ENCODE measurements around the gene SOX6.

Gene SOX6

DNA sequence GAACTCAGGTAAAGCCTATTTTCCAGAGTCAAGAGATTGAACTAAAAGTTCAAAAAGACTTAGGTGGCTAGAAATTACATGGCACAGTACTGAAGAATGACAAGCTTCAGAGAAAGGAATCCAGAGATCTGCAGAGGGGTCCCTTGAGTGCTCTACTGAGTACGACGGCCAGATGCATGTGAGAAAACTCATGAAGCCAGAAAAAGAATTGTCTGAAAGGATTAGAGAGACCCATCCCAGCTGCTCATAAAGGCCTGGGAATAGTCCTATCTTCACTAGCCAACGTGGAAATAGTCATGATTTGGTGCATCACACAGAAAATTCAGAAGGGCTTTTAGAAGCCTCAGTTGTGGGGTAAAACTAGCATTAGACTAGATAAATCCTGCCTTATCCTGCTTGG, 91.3 kb downstream of the SOX6 start:
- DNase-seq = no peak

- no peak for DNase-seq
These were observed 93.7 kb downstream of the SOX6 start for GRCh38 chr11:16262645-16262955.

DNA sequence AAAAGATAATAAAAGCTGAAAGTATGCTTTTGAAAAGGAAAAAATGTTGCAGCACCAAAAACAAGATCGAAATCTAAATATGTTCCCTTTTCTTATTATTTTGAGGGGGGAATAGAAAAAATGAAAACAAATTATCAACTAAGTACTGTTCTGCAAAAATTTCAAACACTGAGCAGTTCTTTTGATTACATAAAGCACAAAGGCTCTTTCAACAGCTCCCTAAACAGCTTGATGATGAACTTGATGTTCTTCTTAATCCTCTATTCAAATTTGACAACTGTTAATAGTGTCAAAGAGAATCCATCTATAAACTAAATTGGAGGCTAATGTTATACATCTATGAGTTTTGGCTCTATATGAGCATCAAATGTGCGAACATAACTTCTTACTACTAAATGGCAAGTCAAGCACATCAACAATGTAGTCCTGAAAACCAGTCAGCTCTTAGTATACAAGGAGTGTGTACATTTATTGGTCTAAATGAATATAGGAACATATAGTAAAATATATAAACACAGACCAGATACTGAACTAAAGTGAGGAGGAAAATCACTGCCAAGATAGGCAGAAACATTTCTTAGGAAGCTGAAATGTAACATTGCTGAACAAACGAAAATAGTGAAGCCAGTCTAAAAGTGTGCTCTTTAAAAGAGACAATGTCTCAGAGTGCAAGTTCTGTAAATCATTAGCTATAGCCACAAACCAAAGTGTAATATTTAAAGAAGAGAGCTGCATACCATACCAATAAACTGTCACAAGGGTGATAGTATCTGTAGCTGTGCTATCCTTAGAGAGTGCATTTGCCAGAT, 94.3 kb downstream of the SOX6 start:
- DNase-seq = no peak

- DNase-seq = no peak
These were observed 104.0 kb downstream of the SOX6 start for GRCh38 chr11:16252373-16252772.

GRCh38 chr11:16248248-16248647, 108.1 kb downstream of the SOX6 start:
- DNase-seq = no peak

GRCh38 chr11:16242806-16243205, 113.5 kb downstream of the SOX6 start:
- no peak for DNase-seq

DNA sequence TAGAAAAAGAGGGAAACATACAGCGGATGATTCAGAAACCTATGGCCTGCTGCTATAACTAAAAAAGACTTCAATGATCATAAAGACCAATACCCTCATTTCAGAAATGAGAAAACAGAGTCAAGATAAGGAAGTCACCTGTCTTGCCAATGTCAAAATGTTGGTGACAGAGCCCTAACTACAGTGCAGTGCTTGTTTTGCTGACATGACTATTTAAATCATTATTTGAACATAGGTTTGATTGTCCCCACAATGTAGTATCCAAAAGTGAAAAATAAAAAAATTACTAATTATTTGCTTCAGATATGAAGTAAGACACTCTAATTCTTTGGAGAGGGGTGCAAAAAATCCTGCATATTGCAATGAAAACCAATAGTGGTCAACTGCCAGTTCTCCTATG, 115.7 kb downstream of the SOX6 start:
- no peak for DNase-seq

- DNase-seq = peak; percentile 83
These were observed 116.9 kb downstream of the SOX6 start for GRCh38 chr11:16239141-16240105.

GRCh38 chr11:16226245-16226644, 130.1 kb downstream of the SOX6 start:
- peak; percentile 81 for DNase-seq

DNA sequence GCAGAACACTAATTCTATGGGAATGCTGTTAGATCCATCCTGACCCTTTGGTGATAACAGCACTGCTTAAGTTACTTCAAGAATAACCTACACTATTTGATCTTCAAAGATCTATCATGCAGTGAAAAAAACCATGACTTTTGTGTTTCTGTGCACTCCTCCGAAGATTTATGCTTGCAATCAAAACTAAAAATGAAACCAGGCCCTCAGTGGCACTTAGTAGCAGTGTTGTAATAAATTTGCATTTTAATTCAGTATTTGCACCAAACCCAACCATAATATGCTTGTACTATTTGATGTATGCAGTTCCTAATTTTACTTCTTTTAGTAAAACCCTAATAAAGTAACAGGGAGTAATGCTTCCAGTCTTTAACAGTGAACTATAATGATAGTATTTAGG, 130.7 kb downstream of the SOX6 start:
- no peak for DNase-seq

DNA sequence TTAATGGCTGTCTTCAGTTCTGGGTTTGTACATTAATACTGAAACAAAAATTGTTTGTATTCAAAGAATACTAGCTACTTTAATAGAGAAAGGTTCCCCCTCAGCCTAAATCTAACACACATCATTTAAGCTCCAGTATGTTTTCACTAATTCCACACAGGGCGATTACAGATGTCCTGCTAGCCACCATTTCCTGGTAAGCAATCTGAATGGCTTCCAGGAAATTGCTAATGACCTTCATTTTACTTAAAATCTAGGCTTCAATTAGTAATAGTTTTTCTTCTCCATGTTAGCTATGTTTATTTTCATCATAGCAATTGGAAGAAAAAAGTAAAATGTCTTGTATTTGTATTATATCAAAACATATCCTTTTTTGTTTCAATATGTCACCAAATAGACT, 132.8 kb downstream of the SOX6 start:
- no peak for DNase-seq

- DNase-seq = no peak
These were observed 138.7 kb downstream of the SOX6 start for GRCh38 chr11:16217631-16218030.

DNA sequence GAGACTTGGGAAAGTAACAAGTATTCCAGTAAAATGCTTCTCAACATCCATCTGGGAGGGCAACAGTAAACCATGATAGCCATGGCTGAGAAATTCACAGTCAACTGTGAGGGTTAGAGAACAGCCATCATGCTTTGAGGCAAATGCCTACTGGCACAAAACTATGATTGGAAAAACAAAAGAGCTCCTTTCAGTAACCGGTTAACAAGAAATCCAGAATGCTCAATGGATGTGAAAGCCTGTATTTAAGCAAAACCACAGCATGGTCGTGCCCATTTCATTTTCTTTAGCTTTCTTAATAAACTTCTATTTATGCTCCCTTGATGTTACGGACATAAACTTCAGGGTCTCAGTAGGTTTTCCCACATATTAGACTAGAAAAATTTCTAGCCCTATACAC, 139.5 kb downstream of the SOX6 start:
- DNase-seq = no peak

- DNase-seq = no peak
These were observed 141.0 kb downstream of the SOX6 start for GRCh38 chr11:16215352-16215751.

- no peak for DNase-seq
These were observed 144.9 kb downstream of the SOX6 start for GRCh38 chr11:16211407-16211806.

GRCh38 chr11:16204261-16204660, 152.1 kb downstream of the SOX6 start:
- DNase-seq = no peak

DNA sequence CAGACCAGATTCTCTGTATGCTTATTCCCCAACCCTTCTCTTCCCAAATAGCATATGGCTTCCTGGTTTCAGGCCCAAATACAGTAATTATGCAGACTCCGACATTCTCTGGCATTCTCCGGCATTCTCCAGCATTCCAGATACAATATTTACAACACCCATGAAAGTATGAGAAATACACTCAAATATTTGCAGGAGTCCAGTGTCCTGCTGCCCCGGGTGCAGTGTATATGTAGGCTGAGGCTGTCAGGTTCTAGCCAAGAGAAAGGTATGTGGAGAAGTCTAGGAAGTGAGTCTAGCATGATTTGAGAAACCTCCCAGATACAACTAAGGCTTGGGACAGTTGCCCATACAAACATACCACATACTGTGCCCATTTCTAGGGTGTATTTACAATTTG, 160.7 kb downstream of the SOX6 start:
- no peak for DNase-seq

DNA sequence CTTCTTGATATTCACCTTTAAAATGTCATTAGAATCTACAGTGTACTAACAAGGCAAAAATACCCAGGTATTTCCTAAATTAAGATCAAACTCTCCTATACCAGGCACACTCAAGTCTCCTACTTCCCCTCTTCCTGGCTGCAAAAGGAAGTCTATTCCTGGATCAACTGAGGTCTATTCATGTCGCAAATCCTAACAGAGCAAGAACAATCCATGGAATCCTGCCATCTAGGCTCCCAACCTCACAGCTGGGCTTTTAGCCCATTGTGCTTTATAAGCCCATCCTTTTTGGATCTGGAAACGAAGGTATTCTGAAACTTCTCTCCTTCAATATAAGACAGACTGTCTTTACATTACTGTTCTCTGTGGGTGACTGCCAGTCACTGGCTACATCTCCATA, 161.8 kb downstream of the SOX6 start:
- no peak for DNase-seq

DNA sequence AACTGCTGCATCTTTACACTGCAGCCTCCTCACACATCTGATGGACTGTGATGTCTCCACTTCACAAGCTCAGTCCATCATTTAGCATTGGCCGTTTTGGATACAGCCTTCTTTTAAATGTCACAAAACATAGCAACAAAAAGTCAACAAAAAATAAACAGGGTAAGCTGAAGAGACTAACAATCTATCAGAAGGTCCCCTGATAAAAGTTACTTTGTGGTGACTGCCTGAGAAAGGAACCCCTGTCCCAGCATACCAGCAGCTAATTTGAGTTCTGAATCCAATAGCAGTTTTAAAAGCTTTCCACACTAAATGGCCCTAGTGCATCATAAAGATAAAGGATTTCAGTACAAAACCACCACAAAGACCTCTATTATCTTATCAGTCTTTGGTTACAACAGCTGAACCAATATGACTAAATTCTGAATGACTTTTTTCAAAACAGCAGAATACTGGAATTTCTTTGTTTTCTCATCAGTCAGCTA, 162.4 kb downstream of the SOX6 start:
- no peak for DNase-seq

GRCh38 chr11:16191868-16192240, 164.5 kb downstream of the SOX6 start:
- DNase-seq = peak; percentile 78

DNA sequence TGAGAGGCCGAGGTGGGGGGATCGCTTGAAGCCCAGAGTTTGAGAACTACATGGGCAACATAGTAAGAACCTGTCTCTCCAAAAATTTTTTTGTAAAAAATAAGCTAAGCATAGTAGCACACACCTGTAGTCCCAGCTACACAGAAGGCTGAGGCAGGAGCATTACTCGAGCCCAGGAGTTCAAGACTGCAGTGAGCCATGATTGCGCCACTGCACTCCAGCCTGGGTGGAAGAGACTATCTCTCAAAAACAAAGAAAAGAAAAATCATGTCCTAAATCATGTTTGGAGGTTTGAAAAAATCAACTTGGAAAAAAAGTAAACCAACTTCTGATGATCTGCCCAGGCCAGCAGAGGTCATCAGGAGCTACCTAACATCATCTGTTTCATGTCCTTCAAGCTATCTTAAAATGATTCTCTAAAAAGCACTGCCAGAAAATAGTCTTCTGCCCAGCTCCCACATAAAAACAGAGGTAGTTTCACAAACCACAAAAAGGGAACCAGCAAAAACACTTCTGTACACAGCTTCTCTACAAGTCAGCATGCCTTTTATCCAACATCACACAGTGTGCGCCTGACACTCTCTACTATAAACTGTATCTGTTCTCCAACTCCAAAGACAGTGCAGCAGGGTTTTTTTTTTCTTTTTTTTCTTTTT, 165.0 kb downstream of the SOX6 start:
- DNase-seq = peak; percentile 64

GRCh38 chr11:16186680-16187079, 169.7 kb downstream of the SOX6 start:
- DNase-seq = peak; percentile 93

- no peak for DNase-seq
These were observed 171.3 kb downstream of the SOX6 start for GRCh38 chr11:16185042-16185441.

DNA sequence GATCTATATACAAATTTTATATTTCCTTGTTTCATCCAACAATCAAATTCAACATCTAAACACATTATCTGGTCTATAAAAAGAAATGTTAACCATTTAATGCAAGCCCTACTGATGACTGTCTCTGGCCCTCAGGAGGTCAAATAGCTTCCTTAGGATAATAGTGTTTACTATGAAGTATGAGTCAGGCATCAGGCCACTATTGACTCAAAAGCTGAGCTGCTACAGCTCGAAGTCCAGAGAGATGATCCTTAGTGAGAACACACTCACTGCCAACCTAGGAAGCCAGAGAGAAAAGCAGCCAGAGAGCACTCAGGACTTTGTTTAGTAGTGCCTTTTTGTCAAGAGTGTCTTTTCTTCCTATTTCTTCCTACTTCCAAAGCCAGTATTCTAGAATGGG, 171.8 kb downstream of the SOX6 start:
- no peak for DNase-seq

All from NCI-H1105 treated with DMSO at 0.1 percent for 48 hours (cell line).